Left renal cortex interstitium (tissue), 4 donors: ENCODE results near the gene LRRC10. TPM values are rescaled to one million over a fixed set of nuclear protein-coding genes. Genes with fewer than 3 reads are reported as not detected.

Experiments used
- DNase-seq, 4 donors: peaks; one replicate each; pipeline ENCODE4 v3.0.0-alpha.2; 2013; ENCODE audit warnings: low read depth in 4 of 4, low spot score in 2 of 4, missing footprints in 1 of 4
- polyA plus RNA-seq, 4 donors: library from polyadenylated mRNA; unstranded; fragments of 120-200 nt; gene quantifications; one replicate each; pipeline ENCODE4 v1.2.1, GENCODE V29; 2013; ENCODE audit not compliant: insufficient read length in 4 of 4

LRRC10 gene
- polyA plus RNA-seq, 4 donors: not detected

- peak in 2 of 4 donors; percentile 24 to 34 for DNase-seq
These were observed 39.9 kb downstream of the LRRC10 start for GRCh38 chr12:69570545-69571399.

- no peak for DNase-seq
These were observed 40.6 kb downstream of the LRRC10 start for GRCh38 chr12:69570000-69570516.

- DNase-seq: no peak
These were observed 41.5 kb downstream of the LRRC10 start for GRCh38 chr12:69569236-69569635.

GRCh38 chr12:69566603-69567002 is 44.1 kb downstream of the LRRC10 start:
- DNase-seq: no peak

GRCh38 chr12:69563166-69563762 is 47.4 kb downstream of the LRRC10 start:
- DNase-seq: no peak

Other genes with a start within 250 kb of the LRRC10 start
- gene FRS2, start 140.5 kb downstream of the LRRC10 start, polyA plus RNA-seq: 10 to 100 TPM; 42.2 to 49.3 (median 45.4) TPM
- gene CCT2, start 25.4 kb downstream of the LRRC10 start, polyA plus RNA-seq: 100 to 1,000 TPM; 240 to 276 (median 258) TPM
- gene BEST3, start 88.4 kb upstream of the LRRC10 start, polyA plus RNA-seq: under 1 TPM; 0.13 to 0.69 (median 0.38) TPM
- 10 to 100 TPM; 60.1 to 79.8 (median 69.5) TPM for gene RAB3IP, start 128.0 kb upstream of the LRRC10 start, polyA plus RNA-seq
- gene MYRFL, start 214.3 kb upstream of the LRRC10 start, polyA plus RNA-seq: 1 to 10 TPM in 3 of 4 donors, under 1 TPM in 1; 0.87 to 2.3 (median 1.9) TPM